Right forelimb (tissue), 1 donor: Measurements from ENCODE around the gene BUD23.
"Not testable (repeated sequence)": the region's sequence is repeated elsewhere in the genome, so short reads cannot be mapped to it uniquely, and the experiment has no call there.

ENCODE experiments used
- DNase-seq: peaks from one replicate; pipeline ENCODE4 v3.0.0-alpha.2; 2018

Gene BUD23

DNA sequence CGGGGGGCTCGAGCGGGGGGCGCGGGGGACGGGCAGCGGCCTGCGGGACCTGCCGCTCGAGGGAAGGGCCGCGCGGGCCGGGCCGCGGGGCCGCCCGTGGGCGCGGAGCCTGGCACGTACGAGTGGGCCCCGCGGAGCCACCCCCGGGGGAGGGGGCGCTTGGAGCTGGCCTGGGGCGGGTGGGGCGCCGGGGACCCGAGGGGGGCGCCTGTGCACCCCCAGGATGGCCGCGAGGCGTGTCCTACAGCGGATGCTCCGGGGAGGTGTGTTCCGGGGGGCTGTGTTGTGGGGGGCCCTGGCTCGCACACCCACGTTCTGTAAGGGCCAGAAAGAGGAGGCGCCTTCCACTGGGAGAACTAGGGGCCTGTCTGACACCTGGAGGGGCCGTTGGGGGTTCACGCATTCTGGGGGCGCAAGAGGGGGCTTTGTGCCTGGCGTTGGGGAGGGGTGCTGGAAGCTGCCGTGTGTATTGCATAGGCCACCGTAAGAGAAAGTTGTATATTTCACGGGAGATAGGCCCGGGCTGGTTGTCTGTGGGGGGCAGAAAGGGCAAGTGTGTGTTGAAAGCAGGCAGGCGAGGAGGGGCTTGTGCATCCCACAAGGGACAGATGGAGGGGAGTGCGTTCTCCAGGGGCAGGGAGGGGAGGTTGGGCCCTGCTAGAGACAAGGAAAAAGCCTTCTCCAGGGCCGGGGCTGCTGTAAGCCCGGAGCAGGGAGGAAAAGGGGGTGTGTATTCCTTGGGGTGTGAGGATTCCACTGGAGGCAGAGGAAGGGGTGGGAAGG lies 15.1 kb upstream of the BUD23 start:
- DNase-seq, result no peak

DNA sequence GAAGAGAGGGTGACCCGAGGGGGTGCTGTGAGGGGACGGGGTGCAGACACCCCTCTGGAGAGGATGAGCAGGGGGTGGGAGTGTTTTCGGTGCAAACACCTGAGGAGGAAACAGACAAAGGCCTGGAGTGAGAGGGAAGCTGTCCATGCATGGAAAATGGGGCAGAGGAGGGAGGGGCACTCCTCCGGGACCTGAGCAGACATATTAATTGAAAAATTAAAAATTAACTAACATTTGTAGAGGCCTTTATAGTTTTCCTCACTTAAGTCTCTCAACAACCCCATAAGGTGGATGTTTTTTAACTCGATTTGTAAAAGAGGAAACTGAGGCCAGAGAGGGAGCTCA lies 14.5 kb upstream of the BUD23 start:
- no peak for DNase-seq

DNA sequence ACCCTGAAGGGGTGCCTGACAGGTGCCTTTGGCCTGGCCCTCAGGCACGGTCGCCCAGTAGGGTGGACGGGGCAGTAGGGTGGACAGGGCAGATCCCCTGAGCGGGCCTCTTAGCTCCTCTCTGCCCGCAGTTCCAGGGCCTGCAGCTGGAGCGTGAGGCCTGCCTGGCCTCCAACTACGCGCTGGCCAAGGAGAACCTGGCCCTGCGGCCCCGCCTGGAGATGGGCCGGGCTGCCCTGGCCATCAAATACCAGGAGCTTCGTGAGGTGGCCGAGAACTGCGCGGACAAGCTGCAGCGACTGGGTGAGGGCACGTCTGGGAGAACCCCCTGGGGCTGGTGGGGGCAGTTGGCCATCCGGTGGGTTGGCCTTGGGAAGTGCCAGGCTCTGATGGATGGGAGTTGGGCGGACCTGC lies 14.1 kb upstream of the BUD23 start:
- no peak for DNase-seq

DNA sequence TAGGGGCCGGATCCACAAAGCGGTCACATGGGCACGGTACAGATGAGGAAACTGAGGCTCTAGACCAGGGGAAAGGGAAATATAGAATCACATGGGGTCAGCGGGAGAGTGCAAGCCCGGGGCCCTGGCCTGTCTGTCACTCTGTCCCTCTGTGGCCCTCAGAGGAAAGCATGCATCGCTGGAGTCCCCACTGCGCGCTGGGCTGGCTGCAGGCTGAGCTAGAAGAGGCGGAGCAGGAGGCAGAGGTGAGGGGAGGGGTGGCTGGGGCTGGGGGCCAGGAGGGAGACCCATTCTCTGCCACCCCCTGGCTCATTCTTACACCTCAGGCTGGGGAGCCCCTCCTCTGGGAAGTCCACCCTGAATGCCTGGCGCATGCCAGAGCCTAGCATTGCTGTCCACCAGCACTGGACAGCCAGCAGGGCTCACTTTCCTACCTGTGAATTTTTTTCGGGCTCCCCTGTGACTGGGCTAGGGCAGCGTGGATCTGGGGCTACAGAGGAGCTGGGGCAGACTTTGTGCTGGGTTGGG lies 13.5 kb upstream of the BUD23 start:
- DNase-seq, result no peak

DNA sequence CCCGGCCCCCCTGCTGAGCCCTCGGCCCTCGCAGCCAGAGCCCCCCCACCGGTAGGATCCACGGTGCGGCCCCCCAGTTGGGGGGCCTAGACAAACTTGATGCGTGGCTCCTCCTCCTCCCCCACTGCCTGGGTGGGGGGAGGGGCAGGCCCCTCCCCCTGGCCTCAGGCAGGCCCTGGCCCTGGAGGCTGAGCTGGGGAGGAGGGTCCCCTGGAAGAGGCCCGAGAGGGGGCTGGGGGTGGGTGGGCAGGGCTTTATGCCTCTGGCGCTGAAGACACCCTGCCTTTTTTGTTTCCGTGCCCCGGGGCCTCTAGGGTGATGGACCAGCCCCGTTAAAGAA lies 12.1 kb upstream of the BUD23 start:
- DNase-seq, result no peak

DNA sequence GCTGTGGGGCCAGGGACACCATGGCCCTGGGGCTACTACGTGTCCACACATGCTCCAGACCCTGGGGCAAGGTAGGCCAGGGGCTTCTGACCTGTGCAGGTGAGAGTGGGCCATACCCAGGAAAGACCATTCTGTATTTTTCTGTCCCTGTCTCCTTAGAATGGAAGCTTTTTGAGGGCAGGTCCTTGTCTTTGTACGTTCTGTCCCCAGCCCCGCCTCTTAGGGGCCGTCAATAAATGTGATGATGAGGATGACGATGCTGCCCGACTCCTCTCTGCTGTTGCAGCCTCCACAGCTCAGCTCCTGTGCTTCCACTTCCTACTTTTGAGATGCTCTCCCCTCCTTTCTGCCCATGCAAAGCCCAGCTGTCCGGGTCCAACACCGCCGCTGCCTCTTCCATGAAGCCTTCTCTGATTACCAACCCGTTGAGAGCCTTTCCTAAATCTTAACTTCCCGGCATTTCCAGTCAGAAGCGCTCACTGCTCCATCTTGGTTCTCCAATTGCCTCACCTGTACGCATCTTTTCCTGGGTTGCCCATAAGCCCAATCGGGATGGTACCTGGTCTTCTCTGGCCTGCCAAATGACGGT lies 11.4 kb upstream of the BUD23 start:
- no peak for DNase-seq

DNA sequence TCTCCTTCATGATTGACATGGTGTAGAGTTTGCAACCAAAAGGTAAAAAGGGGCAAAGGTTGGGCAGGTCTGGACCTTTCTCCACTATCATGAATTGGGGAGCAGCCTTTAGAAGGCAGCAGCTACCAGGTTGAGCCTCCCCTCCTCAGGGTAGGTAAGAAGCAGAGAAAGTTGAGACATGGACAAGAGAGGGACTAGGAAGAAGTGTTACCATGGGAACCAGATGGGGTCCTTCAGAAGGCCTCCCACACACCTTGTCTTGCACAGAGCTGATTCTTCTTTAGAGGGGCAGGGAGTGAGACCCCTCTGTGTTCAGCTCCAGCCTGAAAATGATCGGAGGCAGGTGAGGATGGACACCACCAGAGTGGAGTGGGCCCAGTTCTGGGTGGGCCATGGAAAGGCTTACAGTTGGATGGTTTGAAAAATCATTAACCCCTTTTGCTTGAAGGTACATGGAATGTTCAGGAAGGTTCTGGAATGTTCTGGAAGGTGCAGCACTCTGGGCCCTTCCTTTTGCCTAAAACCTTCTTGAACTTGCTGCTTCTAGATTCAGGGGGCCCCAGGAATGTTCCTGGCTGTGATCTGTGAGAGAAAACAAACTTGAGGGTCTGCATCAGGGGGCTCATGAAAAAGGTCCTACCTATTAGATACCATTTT lies 8.8 kb upstream of the BUD23 start:
- no peak for DNase-seq

DNA sequence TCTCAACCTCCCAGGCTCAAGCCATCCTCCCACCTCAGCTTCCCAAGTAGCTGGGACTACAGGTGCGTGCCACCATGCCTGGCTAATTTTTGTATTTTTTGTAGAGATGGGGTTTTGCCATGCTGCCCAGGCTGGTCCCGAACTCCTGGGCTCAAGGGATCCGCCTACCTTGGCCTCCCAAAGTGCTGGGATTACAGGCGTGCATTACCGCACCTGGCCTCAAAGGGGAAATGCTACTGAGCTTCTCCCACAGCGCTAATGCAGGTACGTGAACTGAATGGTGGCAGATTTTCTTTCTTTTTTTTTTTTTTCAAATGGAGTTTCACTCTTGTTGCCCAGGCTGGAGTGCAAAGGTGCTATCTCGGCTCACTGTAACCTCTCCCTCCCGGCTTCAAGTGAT lies 7.3 kb upstream of the BUD23 start:
- not testable (repeated sequence) for DNase-seq

DNA sequence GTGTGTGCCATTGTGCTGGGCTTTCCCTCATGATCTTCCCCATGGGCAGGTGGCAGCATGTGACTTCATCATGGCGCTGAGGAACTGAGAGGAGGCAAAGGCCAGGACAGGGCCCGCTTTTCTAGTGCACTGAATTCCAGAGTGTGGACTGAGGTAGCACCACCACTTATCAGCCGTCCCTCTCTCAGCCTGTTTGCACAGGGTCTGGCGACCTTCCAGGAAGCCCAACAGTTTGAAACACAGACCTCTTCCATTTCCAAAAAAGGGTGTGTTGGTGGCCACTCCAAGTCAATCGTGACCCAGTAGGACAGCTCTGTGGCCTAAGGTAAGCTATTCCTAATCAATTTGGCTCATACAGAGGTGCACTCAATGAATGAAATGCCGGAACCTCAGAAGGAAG lies 4.5 kb upstream of the BUD23 start:
- no peak for DNase-seq

DNA sequence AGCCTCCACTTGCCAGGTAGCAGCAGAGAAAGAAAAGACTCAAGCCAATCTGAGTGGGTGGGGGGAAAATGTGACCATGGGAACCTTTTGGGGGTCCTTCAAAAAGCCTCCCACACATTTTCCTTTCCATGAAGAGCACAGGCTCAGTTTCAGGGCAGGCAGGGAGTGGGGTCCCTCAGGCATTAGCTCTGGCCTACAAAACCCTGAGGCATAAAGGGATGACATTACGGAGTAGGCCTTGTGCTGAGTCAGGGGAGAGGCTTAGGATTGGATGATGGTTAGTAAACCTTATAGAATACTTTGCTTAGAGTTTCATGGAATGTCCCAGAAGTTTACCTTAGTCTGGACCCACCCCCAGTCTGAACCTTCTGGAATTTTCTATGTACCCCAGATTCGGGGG lies 3.7 kb upstream of the BUD23 start:
- no peak for DNase-seq

DNA sequence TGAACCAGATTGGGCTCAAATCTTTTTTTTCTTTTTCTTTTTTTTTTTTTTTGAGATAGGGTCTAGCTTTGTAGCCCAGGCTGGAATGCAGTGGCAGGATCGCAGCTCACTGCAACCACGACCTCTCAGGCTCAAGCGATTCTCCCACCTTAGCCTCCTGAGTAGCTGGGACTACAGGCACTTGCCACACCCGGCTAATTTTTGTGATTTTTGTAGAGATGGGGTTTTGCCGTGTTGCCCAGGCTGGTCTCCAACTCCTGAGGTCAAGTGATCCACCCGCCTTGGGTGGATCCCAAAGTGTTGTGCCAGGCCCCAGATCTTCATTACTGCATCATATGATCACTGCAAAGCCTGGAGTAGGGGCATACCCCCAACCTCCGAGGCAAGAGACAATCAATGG lies 2.9 kb upstream of the BUD23 start:
- DNase-seq, result no peak

DNA sequence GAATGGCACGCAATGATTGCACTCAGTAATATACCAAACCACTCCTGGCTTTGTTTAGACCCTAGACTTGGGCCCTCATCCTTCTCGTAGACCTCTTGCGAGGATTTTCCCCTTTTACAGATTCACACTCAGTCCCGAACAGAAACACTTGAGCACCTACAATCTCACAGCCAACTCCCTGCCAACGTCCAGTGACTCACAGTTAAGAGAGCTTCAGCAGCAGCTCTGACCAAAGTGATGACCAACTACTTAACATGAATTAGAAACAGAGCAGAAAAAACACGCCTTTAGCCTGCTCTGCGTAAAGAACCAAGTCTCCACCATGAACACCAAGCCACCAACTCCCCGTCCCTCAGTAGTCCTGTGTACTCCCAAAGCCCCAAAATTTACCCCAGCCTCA lies 2.4 kb upstream of the BUD23 start:
- DNase-seq, result no peak

DNA sequence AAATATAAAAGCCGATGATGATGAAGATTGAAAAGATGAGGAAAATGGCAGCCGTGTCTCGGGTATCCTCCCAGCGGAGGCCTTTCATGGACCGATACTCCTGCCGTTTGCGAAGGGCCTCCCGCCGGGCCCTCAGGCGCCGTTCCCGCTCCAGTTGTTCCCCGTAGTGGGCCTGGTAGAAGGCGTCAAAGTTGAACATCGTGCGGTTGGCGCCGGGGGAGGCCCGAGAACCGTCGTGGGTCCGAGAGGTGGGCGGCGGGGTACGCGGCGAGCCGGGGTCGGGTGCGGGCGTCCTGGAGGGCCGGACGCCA lies 697 bp upstream of the BUD23 start:
- no peak for DNase-seq

DNA sequence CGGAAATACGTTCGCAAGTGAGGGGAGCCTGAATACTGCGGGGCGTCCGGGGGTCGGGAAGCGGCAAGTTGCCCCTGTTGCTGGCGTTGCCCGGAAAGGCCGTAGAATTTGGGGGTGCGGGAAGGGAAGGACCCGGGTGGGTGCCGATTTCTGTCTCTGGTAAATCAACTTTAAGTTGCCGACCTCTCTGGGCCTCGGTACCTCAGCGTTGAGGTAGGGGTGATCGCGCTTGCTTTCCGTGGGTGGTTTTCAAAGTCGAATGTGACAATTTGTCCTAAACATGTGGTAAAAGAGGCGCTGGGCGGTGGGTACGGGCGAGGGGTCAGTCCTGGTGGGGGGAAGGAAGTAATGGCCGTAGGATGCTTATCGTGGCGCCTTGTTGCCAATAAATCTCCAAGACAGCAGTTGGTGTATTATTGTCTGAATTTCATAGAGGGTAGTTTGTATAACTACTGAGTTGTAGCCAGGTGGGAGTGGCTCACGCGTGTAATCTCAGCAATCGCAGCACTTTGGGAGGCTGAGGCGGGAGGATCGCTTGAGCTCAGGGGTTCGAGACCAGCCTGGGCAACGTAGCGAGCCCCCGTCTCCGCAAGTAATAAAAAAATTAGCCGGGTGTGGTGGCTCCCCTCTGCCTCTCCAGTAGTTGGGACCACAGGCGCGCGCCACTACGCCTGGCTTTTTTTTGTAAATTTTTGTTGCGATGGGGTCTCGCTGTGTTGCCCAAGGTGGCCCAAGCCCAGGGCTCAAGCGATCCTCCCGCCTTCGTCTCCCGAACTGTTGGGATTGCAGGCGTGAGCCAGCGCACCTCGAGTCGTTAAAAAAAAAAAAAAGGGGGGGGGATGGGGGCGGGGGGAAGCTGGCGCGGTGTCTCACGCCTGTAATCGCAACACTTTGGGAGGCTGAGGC lies 644 bp downstream of the BUD23 start:
- DNase-seq, result no peak

DNA sequence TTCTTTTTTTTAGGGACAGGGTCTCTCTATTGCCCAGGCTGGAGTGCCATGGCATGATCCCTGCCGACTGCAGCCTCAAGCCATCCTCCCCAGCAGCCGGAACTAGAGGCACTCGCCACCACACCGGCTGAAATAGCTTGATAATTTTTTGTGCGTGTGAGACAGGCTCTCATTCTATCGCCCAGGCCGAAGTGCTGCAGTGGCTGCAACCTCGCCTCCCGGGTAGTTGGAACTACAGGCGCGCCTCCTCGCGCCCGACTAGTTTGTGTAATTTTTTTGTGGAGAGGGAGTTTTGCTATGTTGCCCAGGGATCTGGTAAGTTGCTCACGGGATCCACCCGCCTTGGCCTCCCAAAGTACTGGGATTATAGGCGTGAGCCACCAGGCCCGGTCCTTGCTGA lies 1.9 kb downstream of the BUD23 start:
- DNase-seq, result no peak

DNA sequence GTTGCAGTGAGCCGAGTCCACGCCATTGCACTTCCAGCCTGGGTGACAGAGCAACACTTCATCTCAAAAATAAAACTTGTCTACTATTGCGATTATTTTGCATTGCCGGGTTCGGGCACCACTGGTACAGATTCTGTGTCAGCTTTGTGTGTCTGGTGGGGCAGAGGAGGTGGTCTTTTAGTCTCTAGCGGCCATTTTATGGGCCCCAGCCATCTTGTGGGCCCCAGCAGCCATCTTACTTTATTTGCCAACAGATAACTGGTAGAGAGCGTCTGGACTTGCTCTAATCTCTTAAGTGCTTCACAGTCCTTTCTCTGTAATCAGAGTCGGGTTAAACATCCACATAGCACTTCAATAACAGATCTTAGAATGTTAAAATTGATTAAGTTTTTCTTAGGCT lies 4.9 kb downstream of the BUD23 start:
- no peak for DNase-seq

DNA sequence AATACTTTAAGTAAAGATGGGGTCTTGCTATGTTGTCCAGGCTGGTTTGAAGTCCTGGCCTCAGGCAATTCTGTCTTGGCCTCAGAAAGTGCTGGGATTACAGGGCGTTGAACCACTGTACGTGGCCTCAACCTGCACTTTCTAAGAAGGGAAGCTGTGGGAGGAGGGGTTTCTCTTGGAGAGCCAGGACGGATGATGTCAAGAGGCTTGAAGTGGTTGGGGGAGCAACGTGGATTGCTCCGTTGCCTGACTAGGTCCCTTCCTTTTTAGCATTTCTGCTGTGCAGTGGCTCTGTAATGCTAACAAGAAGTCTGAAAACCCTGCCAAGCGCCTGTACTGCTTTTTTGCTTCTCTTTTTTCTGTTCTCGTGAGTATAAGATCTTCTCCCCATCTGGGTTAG lies 7.2 kb downstream of the BUD23 start:
- DNase-seq, result no peak

DNA sequence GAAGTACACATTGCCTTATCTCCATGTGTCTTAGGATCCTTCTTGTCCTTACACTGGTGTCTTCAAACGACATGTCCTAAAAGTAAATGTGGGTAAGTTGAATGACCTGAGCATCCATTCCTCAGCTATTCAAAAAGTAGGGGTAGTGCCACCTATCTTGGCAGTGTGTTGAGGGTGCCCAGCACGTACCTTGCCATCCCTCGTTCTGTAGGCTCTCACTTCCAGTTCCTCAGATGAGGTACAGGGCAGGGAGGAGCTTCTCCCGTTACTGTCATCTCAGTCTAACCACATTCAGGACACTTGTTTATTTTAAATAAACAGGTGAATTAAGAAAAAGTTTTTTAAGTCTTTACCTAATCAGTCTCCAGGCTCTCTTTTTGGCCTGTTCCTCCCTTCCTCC lies 13.0 kb downstream of the BUD23 start:
- DNase-seq, result no peak

DNA sequence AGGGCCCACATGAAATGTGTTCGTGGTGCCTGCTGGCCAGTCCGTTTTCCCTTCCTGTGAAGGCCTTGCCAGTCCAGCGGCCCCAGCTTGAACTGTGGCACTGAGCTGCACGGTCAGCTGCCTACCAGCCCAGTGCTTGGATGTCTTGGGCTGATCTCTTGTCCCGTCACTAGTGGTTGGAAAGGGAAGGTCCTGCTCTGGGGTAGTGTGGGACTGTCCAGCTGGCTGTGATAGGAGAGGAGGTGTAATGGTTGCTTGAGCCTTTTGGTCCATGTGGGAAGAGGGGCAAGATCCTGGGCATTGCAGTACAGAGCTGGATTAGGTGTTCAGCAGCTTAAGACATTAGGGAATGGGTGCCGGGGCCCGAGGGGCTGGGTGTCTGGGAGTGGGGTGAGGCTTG lies 15.0 kb downstream of the BUD23 start:
- no peak for DNase-seq

DNA sequence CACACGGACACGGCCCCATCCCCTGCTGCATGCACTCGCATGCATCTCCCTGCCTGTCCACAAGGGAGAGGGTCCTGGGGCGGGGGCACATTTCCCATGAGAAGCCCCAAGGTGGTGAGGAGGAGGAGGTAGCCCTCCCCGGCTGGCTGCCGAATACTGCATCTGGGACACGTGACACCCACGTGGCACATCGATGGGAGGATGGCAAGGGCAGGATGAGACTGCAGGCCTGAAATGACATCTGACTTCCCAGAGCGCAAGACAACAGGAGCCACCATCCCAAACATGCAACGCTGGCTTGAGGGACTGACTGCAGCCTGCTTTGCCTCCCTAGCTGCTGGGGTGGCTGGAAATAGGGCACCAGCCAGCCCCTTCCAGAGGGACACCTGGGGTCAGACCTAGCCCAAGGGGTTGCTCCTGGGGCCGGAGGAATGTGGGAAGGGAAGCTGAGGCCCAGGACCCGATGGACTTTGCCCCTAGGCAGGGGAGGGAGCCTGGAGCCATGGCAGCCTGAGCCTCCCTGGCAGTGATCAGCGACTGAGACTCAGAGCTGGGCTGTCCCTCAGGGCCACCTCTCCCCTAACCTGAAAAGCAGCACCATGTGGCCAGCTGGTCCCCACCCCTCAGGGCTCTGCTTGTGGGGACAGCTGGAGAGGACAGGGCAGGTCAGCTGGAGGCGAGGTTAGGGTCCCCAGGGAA lies 16.1 kb downstream of the BUD23 start:
- no peak for DNase-seq

DNA sequence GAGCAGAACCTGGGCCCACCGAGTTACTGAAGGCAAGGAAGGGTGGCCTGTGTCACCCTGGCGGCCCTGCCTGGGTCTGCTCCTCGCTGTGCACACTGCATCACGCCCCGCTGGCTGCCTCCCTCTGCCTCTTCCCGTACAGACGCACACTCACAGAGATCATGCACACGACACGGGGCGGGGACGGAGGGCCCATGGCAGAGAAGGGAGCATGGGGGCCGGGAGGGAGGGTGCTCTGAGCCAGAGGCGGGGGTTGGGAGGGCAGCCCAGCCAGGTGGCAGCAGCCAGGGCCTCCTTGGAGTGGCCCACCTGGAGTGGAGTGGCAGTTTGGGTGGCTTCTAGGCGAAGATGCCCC lies 16.6 kb downstream of the BUD23 start:
- DNase-seq, result no peak

DNA sequence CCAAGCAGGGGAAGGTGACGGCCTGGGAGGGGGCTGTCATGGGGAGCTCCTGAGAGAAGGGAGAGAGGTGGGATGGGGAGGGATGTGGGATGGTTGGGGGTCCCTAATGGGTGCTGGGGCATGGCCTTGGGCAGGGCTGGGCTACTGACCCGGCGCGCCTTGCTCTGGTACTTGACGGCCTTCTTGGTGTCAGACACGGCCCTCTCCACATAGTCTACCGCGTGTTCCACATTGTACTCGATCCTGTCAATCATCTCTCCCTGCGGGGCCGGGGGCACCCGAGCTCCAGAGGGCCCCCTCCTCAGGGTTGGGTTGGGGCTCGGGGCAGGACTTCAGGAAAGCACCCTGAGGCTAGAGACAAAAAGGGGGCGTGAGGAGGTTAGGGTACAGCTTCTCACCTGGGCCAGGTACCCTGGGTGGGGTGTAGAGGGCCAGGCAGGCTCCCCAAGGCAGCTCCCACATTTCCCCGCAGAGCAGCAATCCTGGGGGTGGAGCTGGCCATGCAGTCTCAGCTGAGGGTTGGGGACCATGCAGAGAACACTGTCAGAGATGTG lies 17.3 kb downstream of the BUD23 start:
- DNase-seq, result no peak
